Activated CD8-positive, alpha-beta memory T cell treated with anti-CD3 and anti-CD28 coated beads, Interleukin-2, amount 50 U/mL, for 4 hours (primary cell): ENCODE results near the gene APLN.

Experiments
- DNase-seq: peaks from one replicate; pipeline ENCODE4 v3.0.0-alpha.2; 2020

APLN gene

GRCh38 chrX:129654652-129655546 is at the start of gene APLN:
APLN (minus strand) TSS chrX:129654956; CDS start chrX:129654630, 326 bp downstream.
- no peak for DNase-seq

- no peak for DNase-seq
These were observed 49.7 kb upstream of the APLN start for GRCh38 chrX:129704491-129704890.

- DNase-seq, result no peak
These were observed 46.9 kb upstream of the APLN start for GRCh38 chrX:129701624-129702069.

GRCh38 chrX:129700536-129700935 is 45.8 kb upstream of the APLN start:
- DNase-seq, result no peak

DNA sequence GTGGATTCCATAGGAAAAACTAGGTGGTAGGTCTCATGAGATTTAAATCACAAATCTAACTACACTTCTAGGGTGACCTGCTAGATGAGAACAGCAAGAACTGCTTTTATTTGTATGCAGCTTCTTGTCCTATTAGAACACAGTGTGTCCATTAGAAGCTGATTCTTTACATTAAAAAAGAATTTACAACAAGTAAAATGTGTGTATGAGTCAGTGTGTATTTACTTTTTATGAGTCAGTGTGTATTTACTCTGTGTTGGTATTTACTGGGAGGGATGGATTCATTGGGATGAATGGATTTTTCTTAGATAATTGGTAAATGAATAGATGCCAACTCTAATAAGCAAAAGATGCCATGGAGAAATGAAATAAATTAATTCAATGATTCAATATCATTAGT is 43.4 kb upstream of the APLN start:
- no peak for DNase-seq

GRCh38 chrX:129697204-129697829 is 42.6 kb upstream of the APLN start:
- no peak for DNase-seq

DNA sequence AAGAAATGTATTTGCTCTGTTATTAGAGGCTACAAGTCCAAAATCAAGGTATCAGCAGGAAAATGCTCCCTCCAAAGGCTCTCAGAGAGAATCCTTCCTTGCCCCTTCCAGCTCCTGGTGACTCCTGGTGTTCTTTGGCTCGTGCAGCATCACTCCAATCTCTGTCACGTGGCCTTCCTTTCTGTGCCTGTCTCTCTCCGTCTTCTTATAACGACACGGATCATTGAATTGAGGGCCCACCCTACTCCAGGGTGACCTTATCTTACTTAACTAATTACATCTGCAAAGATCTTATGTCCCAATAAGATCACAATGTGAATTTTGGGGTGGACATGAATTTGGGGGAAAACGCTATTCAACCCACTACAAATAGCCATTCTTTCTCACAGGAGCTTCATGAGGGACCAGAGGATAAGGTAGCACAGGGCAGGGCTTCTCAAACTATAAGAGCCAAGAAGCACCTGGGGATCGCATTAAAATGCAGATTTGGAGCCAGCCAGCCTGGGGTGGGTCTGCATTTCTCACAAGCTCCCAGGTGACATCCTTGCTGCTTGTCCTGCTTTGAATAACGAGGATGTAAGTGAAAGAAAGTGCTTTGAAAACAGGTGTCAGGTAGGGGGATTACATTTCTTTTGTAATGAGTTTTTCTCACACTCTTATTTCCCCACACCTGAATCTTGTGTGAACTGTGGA is 41.9 kb upstream of the APLN start:
- DNase-seq, result no peak

- no peak for DNase-seq
These were observed 41.2 kb upstream of the APLN start for GRCh38 chrX:129695937-129696336.

DNA sequence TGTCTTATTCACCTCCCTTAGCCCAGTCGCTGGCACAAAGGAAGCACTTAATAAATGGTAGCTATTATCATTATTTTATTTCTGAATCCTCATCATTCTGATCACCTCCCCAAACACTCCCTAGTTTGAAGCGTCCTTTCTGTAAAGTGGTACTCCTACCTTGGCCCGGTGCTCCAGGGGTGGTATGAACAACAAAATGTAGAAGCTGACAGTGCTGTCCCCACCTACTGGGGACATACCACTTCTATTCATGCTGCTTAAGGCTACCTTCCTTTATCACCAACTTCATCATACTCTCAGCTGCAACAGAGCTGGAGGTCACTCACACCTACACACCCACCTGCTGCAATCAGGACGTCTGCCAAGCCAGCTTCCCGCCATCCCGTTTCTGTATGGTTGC is 40.8 kb upstream of the APLN start:
- no peak for DNase-seq

GRCh38 chrX:129694805-129695204 is 40.0 kb upstream of the APLN start:
- no peak for DNase-seq

- no peak for DNase-seq
These were observed 38.6 kb upstream of the APLN start for GRCh38 chrX:129693354-129693753.

DNA sequence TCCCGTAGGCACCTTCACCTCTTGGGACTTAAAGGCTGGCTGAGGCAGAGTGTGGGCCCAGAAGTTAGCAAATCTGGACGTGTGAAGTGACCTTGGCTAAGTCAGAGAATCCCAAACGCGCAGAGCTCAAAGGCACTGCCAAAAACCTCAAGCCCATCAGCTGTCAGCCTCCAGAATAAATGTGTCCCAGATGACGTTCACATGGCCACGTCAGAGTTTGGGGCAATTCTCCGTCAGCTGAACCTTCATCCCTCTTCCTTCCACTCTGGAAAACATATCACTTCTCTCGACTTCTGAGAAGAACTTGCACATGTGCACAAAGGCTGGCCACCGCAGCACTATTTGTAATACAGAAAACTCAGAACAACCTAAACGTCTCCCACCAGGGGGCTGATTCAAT is 35.7 kb upstream of the APLN start:
- DNase-seq, result no peak

- DNase-seq, result no peak
These were observed 35.0 kb upstream of the APLN start for GRCh38 chrX:129689796-129690195.

DNA sequence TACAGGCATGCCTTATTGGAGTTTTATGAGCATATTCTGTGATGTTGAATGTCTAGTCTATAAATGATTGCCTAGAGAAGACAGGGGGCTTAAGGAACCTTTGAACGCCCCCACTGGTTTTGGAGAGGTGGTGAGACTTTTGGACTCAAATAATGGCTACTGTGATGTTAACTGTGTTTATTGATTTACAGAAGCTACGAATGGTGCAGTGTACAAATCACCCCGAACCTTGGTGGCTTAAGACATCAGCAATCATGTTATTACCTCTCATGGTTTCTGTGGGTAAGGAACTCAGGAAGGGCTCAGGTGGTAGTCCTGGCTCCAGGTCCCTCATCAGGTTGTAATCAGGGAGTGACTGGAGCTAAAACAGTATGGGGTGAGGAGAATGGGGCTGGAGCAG is 33.3 kb upstream of the APLN start:
- DNase-seq, result no peak

- no peak for DNase-seq
These were observed 31.7 kb upstream of the APLN start for GRCh38 chrX:129686422-129686948.

DNA sequence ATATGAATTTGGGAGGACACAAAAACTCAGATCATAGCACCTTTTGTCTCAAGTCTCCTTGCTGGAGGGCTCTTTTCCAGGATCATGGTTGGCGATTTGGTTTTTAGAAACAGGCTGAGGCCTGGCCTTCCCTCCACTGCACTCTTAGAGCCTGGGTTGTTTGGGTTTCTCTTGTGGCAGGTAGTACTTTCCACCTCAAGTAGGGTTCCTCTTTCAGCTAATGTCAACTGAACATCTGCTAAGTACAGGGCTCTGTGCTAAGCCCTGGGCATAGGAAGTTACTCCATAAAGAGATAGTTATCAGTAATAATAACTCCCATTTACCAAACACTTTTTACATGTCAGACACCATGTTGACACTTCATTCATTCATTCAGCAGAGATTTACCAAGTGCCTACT is 28.2 kb upstream of the APLN start:
- no peak for DNase-seq

DNA sequence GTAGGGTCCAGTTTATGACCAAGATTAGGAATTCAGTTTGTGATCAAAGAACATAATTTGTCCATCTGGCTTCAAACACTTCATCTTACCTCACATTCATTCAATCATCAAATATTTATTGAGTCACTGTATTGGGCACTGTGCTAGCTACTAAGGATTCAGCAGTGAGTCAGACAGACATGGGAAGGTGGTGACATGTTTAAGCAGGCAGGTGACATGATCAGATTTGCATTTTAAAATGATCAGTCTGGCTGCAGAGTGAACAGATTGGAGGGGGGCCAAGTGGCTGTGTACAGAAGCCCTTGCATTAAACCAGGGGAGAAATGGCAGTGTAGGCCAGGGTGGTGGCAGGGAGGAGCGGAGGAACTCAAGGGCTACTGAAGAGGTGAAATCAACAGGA is 25.1 kb upstream of the APLN start:
- no peak for DNase-seq

DNA sequence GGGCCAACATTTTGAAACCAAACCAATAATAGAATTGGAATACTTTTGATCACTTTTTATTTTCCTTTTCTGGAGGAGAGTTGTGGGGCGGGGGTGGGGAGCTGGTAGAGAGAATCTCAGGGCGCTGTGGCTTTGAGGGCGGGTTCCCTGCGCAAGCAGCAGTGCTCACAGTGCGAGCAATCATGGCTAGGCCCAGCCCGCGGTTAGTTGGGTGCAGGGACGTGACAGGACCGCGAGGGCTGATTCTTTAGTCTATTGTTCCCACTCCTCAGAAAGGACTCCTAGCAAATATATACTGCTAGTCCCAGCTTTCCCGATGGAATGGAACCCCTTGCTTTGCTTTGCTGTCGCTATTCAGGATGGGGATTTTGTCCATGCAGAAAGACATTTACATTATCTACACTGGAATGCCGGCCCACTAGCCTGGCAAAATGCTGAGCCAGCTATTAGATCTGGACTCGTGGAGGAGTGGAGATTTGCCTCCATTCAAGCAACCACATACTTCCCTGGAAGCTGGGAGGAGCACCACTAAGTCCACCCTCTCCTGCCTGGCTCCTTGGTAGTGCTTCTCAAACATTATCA is 23.9 kb upstream of the APLN start:
- peak; percentile 32 for DNase-seq

GRCh38 chrX:129667412-129667811 is 12.7 kb upstream of the APLN start:
- DNase-seq, result no peak

DNA sequence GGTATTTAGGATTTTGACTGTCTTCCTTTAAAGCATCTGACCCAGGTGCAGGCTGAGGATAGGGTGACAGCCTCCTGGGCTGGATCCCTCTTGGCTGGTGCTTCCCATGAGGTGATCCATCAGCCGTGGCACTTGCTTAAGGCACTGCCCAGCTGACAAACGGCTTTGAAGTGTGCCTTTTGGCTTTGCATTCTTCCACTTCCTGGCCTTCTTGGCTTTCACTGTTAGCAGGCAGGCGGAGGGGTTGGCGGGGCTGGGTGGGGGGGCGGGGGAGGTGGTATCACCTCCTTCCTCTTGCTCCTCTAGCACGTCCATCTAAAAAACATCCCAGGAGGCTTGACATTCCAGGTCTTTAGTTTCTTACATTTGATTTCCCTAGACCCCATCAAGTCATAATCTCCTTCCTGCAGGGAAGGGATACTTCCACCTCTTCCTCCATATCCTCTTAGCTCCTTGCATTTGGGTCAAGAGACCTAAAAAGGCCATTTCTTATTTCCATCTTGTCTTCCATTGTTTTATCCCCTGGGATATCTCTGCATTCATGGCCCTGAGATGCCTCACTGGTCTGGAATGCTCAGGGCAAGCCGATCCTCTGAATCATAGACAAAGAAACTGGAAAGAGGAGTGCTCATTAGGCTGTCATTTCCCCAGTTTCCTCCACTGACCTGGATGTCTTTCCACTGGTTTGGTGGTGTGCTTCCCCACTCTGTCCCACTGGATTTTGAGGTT is 11.3 kb upstream of the APLN start:
- no peak for DNase-seq

GRCh38 chrX:129663171-129663570 is 8.4 kb upstream of the APLN start:
- DNase-seq, result no peak

GRCh38 chrX:129661369-129661768 is 6.6 kb upstream of the APLN start:
- no peak for DNase-seq
